Duodenal mucosa (tissue), 2 donors: ENCODE results near the gene SOX1.

Experiments used
- H3K27ac ChIP-seq: one replicate; pipeline ENCODE4 v1.7.0; 2013; ENCODE audit warnings: low read depth, low read length
- H3K27me3 ChIP-seq, 2 donors: one replicate each; pipeline ENCODE4 v1.7.0; 2013; ENCODE audit warnings: low read length in 2 of 2, control low read depth in 1 of 2; ENCODE audit not compliant: insufficient read depth in 2 of 2, control insufficient read depth in 1 of 2
- H3K36me3 ChIP-seq, 2 donors: one replicate each; pipeline ENCODE4 v1.7.0; 2013; ENCODE audit warnings: low read length in 2 of 2, control low read depth in 1 of 2; ENCODE audit not compliant: insufficient read depth in 2 of 2, control insufficient read depth in 1 of 2
- H3K4me1 ChIP-seq, 2 donors: one replicate each; pipeline ENCODE4 v1.7.0; 2013; ENCODE audit warnings: low read length in 2 of 2, control low read depth in 1 of 2; ENCODE audit not compliant: insufficient read depth in 2 of 2, control insufficient read depth in 1 of 2
- H3K4me3 ChIP-seq, 2 donors: one replicate each; pipeline ENCODE4 v1.7.0; 2013; ENCODE audit warnings: low read length in 2 of 2, low read depth in 1 of 2
- H3K9ac ChIP-seq, 2 donors: one replicate each; pipeline ENCODE4 v1.7.0; 2013; ENCODE audit warnings: low read length in 2 of 2, low read depth in 1 of 2
- H3K9me3 ChIP-seq, 2 donors: one replicate each; pipeline ENCODE4 v1.7.0; 2013; ENCODE audit warnings: low read length in 2 of 2, control low read depth in 1 of 2; ENCODE audit not compliant: control insufficient read depth in 1 of 2

The SOX1 gene

GRCh38 chr13:112064222-112064621 is 2.7 kb upstream of the SOX1 start:
- Histone ChIP-seq H3K9me3 (no peaks in the 10 kb centered on the region), H3K4me3 (no peak overlapping the region), H3K4me1 (no peaks in the 10 kb centered on the region), H3K9ac (no peak overlapping the region), H3K36me3 (no peaks in the 10 kb centered on the region), H3K27me3 (peaks cover 64 to 71% of the 10 kb centered on the region in 2 donors), H3K27ac (no peak overlapping the region)

GRCh38 chr13:112065521-112065866 is 1.5 kb upstream of the SOX1 start:
- H3K4me3 ChIP-seq = no peak overlapping the region
- H3K4me1 ChIP-seq = no peaks in the 10 kb centered on the region
- no peak overlapping the region for H3K27ac ChIP-seq
- H3K36me3 ChIP-seq = no peaks in the 10 kb centered on the region
- no peak overlapping the region for H3K9ac ChIP-seq
- H3K27me3 ChIP-seq = peaks cover 57 to 71% of the 10 kb centered on the region in 2 donors
- H3K9me3 ChIP-seq = no peaks in the 10 kb centered on the region

GRCh38 chr13:112065867-112066623 is 904 bp upstream of the SOX1 start:
- peak overlapping the region in 1 of 2 donors; percentile 32 for H3K4me3 ChIP-seq
- H3K27me3 ChIP-seq = peaks cover 53 to 70% of the 10 kb centered on the region in 2 donors
- no peak overlapping the region for H3K27ac ChIP-seq
- H3K4me1 ChIP-seq = no peaks in the 10 kb centered on the region
- no peak overlapping the region for H3K9ac ChIP-seq
- H3K9me3 ChIP-seq = no peaks in the 10 kb centered on the region
- H3K36me3 ChIP-seq = no peaks in the 10 kb centered on the region

GRCh38 chr13:112066624-112067004 is 335 bp upstream of the SOX1 start:
- Histone ChIP-seq H3K4me1 (no peaks in the 10 kb centered on the region), H3K4me3 (no peak overlapping the region), H3K27me3 (peaks cover 53 to 70% of the 10 kb centered on the region in 2 donors), H3K9ac (no peak overlapping the region), H3K36me3 (no peaks in the 10 kb centered on the region), H3K27ac (no peak overlapping the region), H3K9me3 (no peaks in the 10 kb centered on the region)

GRCh38 chr13:112067871-112068539 is 1.1 kb downstream of the SOX1 start:
- Histone ChIP-seq H3K9me3 (no peaks in the 10 kb centered on the region), H3K4me1 (no peaks in the 10 kb centered on the region), H3K36me3 (no peaks in the 10 kb centered on the region), H3K4me3 (no peak overlapping the region), H3K27ac (no peak overlapping the region), H3K9ac (no peak overlapping the region), H3K27me3 (peaks cover 46 to 64% of the 10 kb centered on the region in 2 donors)

- H3K27ac ChIP-seq = no peak overlapping the region
- no peaks in the 10 kb centered on the region for H3K4me1 ChIP-seq
- H3K9me3 ChIP-seq = no peaks in the 10 kb centered on the region
- no peak overlapping the region for H3K4me3 ChIP-seq
- H3K27me3 ChIP-seq = peaks cover 42 to 64% of the 10 kb centered on the region in 2 donors
- H3K9ac ChIP-seq = no peak overlapping the region
- no peaks in the 10 kb centered on the region for H3K36me3 ChIP-seq
Observed at GRCh38 chr13:112068540-112069060, 1.7 kb downstream of the SOX1 start.

- no peak overlapping the region for H3K9ac ChIP-seq
- peaks cover 42 to 64% of the 10 kb centered on the region in 2 donors for H3K27me3 ChIP-seq
- no peaks in the 10 kb centered on the region for H3K36me3 ChIP-seq
- H3K9me3 ChIP-seq = no peaks in the 10 kb centered on the region
- no peaks in the 10 kb centered on the region for H3K4me1 ChIP-seq
- no peak overlapping the region for H3K4me3 ChIP-seq
- H3K27ac ChIP-seq = no peak overlapping the region
Observed at GRCh38 chr13:112069061-112069844, 2.3 kb downstream of the SOX1 start.

GRCh38 chr13:112069845-112070251 is 2.9 kb downstream of the SOX1 start:
- no peak overlapping the region for H3K27ac ChIP-seq
- no peaks in the 10 kb centered on the region for H3K9me3 ChIP-seq
- H3K4me3 ChIP-seq = no peak overlapping the region
- no peak overlapping the region for H3K9ac ChIP-seq
- H3K36me3 ChIP-seq = no peaks in the 10 kb centered on the region
- peaks cover 46 to 64% of the 10 kb centered on the region in 2 donors for H3K27me3 ChIP-seq
- no peaks in the 10 kb centered on the region for H3K4me1 ChIP-seq

GRCh38 chr13:112071102-112071722 is 4.3 kb downstream of the SOX1 start:
- H3K9me3 ChIP-seq = no peaks in the 10 kb centered on the region
- H3K9ac ChIP-seq = no peak overlapping the region
- peaks cover 47 to 66% of the 10 kb centered on the region in 2 donors for H3K27me3 ChIP-seq
- H3K36me3 ChIP-seq = no peaks in the 10 kb centered on the region
- no peak overlapping the region for H3K4me3 ChIP-seq
- H3K27ac ChIP-seq = no peak overlapping the region
- no peaks in the 10 kb centered on the region for H3K4me1 ChIP-seq
